ENCODE measurements around the gene MAGEA6. TPM values are rescaled to one million over a fixed set of nuclear protein-coding genes. Genes with fewer than 3 reads are reported as not detected.
"Not testable (repeated sequence)": the region's sequence is repeated elsewhere in the genome, so short reads cannot be mapped to it uniquely, and the experiment has no call there.

MAGEA6 gene, protein sequence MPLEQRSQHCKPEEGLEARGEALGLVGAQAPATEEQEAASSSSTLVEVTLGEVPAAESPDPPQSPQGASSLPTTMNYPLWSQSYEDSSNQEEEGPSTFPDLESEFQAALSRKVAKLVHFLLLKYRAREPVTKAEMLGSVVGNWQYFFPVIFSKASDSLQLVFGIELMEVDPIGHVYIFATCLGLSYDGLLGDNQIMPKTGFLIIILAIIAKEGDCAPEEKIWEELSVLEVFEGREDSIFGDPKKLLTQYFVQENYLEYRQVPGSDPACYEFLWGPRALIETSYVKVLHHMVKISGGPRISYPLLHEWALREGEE
- not detected for total RNA-seq

DNA sequence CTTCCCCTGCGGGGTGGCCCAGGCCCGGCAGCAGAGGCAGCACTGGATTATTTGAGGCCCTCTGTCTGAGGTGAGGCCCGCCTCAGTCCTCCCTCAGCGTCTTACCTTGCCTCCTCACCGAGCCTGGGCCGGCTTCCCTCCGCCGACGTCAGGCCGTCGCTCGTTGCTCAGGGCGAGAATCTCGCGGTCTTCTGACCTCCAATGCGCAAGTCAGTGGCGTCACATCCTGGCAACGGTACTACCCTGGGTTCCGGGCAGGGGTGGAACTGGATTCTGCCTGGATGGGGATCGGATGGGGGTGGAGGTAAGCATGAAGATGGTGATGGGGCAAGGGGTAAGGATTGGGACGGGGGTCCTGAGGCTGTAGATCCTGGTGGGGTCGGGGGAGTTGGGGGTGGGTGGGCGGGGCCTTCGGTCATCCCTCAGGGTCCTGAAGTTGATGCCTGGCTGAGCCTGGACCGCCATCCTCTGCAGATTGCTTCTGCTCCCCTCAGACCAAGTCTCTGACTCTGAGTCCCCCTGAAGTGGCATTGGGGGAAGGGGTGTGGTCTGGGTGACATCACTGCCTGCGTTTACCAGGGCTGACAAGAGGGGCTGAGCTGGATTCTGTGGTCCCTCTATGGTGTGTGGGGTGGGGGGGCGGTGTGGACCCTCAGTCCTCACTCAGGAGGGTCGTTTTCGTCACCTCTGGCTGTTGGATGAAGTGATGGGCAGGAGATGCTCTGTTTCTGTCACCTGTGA is at the start of gene MAGEA6:
Gene MAGEA6 (minus strand): TSS at position 141 of the 741 bp plus-strand sequence. CDS start 2,039 bp downstream, outside the sequence.
- H3K4me3 ChIP-seq; H3K4me1 ChIP-seq; H3K9me3 ChIP-seq; DNase-seq (ENCODE audit: low spot score in 2 of 2); H3K36me3 ChIP-seq; intact Hi-C loops (cut with DNase I; ENCODE audit: low total_unique reads); H3K27ac ChIP-seq; H3K27me3 ChIP-seq: not testable (repeated sequence)

DNA sequence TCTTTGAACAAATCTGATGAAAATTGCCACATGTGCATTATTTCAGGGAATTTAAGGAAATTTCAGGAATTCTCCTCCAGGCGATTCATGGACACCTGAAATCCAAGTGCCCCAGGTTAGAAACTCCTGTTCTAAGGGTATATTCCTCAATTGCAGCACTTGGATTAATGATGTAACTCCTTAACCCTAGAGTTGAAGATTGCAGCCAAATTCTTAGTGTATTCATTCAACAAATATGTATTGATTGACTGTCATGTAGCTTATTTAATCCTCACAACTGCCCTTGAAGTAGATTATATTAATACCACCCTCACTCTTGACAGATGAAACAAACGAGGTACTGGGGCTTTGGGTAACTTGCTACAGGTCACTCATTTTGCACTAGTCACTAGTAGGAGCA is 49.8 kb upstream of the MAGEA6 start:
- no peaks in the 10 kb centered on the region for H3K36me3 ChIP-seq
- H3K4me3 ChIP-seq: no peak overlapping the region
- H3K27ac ChIP-seq: no peak overlapping the region
- no peaks in the 10 kb centered on the region for H3K4me1 ChIP-seq
- intact Hi-C loops (cut with DNase I; ENCODE audit: low total_unique reads): no loop called here
- H3K9me3 ChIP-seq: no peaks in the 10 kb centered on the region
- no peak for DNase-seq (ENCODE audit: low spot score in 2 of 2)
- TF ChIP-seq POLR2AphosphoS5 (IDR thresholded peaks at IDR 0.05): no peak
- H3K27me3 ChIP-seq: peaks cover 0 to 39% of the 10 kb centered on the region in 2 donors

DNA sequence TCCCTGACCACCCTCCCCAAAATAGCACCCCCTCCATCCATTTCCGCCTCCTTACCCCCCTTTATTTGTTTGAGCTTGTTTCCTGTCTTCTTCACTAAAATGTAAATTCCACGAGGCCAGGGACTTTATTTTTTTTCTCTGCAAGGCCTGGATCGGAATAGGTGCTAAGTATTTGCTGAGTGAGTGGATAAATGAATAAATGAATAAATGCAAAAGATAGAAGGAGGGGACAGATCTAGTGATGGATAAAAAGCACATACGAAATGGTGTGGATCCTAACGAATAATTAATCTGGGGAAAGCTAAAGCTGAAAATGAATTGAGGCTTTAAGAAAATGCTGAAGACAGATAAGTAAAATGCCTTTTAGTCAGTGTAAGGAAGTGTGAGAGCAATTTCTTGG is 48.9 kb upstream of the MAGEA6 start:
- H3K27me3 ChIP-seq: peaks cover 0 to 31% of the 10 kb centered on the region in 2 donors
- no peaks in the 10 kb centered on the region for H3K9me3 ChIP-seq
- H3K36me3 ChIP-seq: no peaks in the 10 kb centered on the region
- intact Hi-C loops (cut with DNase I; ENCODE audit: low total_unique reads): no loop called here
- H3K27ac ChIP-seq: no peak overlapping the region
- H3K4me3 ChIP-seq: no peak overlapping the region
- TF ChIP-seq, protein P1, sequence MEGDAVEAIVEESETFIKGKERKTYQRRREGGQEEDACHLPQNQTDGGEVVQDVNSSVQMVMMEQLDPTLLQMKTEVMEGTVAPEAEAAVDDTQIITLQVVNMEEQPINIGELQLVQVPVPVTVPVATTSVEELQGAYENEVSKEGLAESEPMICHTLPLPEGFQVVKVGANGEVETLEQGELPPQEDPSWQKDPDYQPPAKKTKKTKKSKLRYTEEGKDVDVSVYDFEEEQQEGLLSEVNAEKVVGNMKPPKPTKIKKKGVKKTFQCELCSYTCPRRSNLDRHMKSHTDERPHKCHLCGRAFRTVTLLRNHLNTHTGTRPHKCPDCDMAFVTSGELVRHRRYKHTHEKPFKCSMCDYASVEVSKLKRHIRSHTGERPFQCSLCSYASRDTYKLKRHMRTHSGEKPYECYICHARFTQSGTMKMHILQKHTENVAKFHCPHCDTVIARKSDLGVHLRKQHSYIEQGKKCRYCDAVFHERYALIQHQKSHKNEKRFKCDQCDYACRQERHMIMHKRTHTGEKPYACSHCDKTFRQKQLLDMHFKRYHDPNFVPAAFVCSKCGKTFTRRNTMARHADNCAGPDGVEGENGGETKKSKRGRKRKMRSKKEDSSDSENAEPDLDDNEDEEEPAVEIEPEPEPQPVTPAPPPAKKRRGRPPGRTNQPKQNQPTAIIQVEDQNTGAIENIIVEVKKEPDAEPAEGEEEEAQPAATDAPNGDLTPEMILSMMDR (IDR thresholded peaks at IDR 0.05): no peak
- TF ChIP-seq POLR2A (IDR thresholded peaks at IDR 0.05): no peak
- TF ChIP-seq POLR2AphosphoS5 (IDR thresholded peaks at IDR 0.05): no peak
- no peaks in the 10 kb centered on the region for H3K4me1 ChIP-seq
- DNase-seq (ENCODE audit: low spot score in 2 of 2): no peak

DNA sequence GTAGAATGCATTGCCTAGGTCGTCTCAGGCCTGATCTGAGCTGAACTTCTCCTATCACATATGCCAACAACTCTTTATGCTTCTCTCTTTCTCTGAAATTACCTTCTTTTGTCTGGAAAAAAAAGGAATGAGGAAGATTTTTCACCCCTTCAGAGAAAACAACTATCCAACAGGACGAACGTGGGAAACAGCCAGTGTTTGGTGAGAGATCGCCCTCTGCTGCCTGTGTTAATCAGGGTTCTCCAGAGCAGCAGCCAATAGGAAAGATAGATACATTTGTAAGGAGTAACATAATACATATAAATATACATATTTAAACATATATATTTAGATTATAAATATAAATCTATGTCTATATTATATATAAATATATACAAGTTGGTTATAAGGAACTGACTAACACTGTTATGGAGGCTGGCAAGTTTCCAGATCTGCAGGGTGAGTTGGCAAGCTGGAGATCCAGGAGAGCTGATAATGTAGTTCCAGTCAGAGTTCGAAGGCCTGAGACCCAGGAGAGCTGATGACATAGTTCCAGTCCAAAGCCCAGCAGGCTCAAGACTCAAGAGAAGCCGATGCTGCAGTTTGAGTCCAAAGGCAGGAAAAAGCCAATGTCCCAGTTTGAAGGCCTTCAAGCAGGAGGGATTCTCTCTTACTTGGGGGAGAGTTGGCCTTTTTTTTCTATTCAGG is 47.7 kb upstream of the MAGEA6 start:
- H3K36me3 ChIP-seq: no peaks in the 10 kb centered on the region
- no peaks in the 10 kb centered on the region for H3K4me1 ChIP-seq
- no peak for DNase-seq (ENCODE audit: low spot score in 2 of 2)
- peaks cover 0 to 22% of the 10 kb centered on the region in 2 donors for H3K27me3 ChIP-seq
- no peak overlapping the region for H3K27ac ChIP-seq
- no peaks in the 10 kb centered on the region for H3K9me3 ChIP-seq
- no peak overlapping the region for H3K4me3 ChIP-seq
- TF ChIP-seq, protein P1 (IDR thresholded peaks at IDR 0.05): no peak
- TF ChIP-seq POLR2AphosphoS5 (IDR thresholded peaks at IDR 0.05) (no peak), POLR2A (IDR thresholded peaks at IDR 0.05) (no peak)
- intact Hi-C loops (cut with DNase I; ENCODE audit: low total_unique reads): no loop called here

DNA sequence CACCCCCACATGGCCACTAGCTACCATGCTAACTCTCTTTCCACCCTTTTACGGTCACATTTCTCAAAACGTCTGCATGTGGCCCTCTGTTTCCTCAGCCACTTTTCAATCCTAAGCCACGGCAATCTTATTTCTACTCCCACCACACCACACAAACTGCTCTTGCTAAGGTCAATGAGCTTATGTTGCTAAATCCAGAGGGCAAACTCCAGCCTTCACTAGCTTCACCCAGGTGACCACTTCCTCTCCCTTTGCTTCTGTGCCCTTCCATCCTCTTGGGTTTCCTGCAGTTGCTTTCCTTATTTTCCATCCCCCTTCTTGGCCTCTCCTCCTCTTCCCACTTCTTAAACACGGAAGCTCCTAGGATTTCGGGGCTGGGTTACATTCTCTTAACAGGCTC is 44.6 kb upstream of the MAGEA6 start:
- H3K27ac ChIP-seq: no peak overlapping the region
- no peak for DNase-seq (ENCODE audit: low spot score in 2 of 2)
- peaks cover 0 to 26% of the 10 kb centered on the region in 2 donors for H3K27me3 ChIP-seq
- H3K4me3 ChIP-seq: no peak overlapping the region
- H3K9me3 ChIP-seq: no peaks in the 10 kb centered on the region
- no peaks in the 10 kb centered on the region for H3K4me1 ChIP-seq
- TF ChIP-seq POLR2AphosphoS5 (IDR thresholded peaks at IDR 0.05): no peak
- TF ChIP-seq POLR2A (IDR thresholded peaks at IDR 0.05): no peak
- TF ChIP-seq, protein P1 (IDR thresholded peaks at IDR 0.05): no peak
- intact Hi-C loops (cut with DNase I; ENCODE audit: low total_unique reads): no loop called here
- H3K36me3 ChIP-seq: no peaks in the 10 kb centered on the region

DNA sequence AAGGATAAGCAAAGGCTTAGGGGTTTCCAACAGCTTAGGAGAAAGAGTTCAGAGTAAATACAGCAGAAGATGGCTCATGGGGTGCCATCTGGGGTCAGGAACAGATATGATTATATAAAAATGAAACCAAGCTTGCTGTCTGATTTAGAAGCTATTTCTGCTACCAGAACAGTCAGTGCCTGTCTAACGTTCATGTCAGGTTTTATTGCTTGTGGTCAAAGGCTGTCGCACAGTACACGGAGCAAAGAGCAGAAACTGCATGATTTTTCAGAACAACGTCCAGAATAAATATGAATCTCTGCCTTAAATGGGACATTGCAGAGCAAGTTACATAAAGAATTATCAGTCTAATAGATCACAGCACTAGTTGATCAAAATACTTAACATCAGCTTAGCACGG is 43.7 kb upstream of the MAGEA6 start:
- intact Hi-C loops (cut with DNase I; ENCODE audit: low total_unique reads): no loop called here
- H3K4me1 ChIP-seq: no peaks in the 10 kb centered on the region
- H3K9me3 ChIP-seq: no peaks in the 10 kb centered on the region
- H3K36me3 ChIP-seq: no peaks in the 10 kb centered on the region
- TF ChIP-seq, protein P1 (IDR thresholded peaks at IDR 0.05): no peak
- TF ChIP-seq POLR2AphosphoS5 (IDR thresholded peaks at IDR 0.05): no peak
- no peak for TF ChIP-seq POLR2A (IDR thresholded peaks at IDR 0.05)
- H3K27ac ChIP-seq: no peak overlapping the region
- no peak for DNase-seq (ENCODE audit: low spot score in 2 of 2)
- H3K4me3 ChIP-seq: no peak overlapping the region
- H3K27me3 ChIP-seq: peaks cover 0 to 26% of the 10 kb centered on the region in 2 donors
